ENCODE data around the gene AP5B1.

DNA sequence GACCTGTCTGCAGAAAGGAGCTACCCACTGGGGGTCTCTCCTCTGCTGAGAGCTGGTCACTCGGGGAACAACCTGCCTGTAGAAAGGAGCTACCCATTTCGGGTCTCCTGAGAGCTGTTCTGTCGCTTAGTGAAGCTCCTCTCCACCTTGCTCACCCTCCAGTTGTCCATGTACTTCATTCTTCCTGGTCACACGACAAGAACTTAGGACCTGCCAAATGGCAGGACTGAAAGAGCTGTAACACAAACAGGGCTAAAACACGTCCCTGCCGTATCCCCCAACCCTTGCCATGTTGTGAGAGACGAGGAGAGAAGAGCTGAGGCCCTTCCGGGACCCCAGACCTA is 36.1 kb downstream of the AP5B1 start:
- no peak for TF ChIP-seq POLR2A (IDR thresholded peaks at IDR 0.05)
- TF ChIP-seq, protein P1, sequence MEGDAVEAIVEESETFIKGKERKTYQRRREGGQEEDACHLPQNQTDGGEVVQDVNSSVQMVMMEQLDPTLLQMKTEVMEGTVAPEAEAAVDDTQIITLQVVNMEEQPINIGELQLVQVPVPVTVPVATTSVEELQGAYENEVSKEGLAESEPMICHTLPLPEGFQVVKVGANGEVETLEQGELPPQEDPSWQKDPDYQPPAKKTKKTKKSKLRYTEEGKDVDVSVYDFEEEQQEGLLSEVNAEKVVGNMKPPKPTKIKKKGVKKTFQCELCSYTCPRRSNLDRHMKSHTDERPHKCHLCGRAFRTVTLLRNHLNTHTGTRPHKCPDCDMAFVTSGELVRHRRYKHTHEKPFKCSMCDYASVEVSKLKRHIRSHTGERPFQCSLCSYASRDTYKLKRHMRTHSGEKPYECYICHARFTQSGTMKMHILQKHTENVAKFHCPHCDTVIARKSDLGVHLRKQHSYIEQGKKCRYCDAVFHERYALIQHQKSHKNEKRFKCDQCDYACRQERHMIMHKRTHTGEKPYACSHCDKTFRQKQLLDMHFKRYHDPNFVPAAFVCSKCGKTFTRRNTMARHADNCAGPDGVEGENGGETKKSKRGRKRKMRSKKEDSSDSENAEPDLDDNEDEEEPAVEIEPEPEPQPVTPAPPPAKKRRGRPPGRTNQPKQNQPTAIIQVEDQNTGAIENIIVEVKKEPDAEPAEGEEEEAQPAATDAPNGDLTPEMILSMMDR (IDR thresholded peaks at IDR 0.05) = no peak

Data from esophagus squamous epithelium (tissue), 4 donors.